AG04450 (cell line): ENCODE measurements around the gene MACF1. TPM values are rescaled to one million over a fixed set of nuclear protein-coding genes. Genes with fewer than 3 reads are reported as not detected.

Experiments
- CTCF ChIA-PET: fragments of 300-600, 350-600 bp; formaldehyde crosslinking; extraction: SDS; loops from one replicate; lab custom pipeline; 2022; ENCODE audit warnings: antibody characterized with exemption, inconsistent platforms; lab: Charles Lee
- POLR2A ChIA-PET: fragments of 350-600 bp; formaldehyde crosslinking; extraction: SDS; loops from one replicate; lab custom pipeline; 2021; ENCODE audit warnings: antibody characterized with exemption, inconsistent platforms; lab: Yijun Ruan, JAX
- DNase-seq: peaks from one replicate; pipeline ENCODE4 v3.0.0-alpha.2; 2011; ENCODE audit warnings: low read depth, low spot score
- H3K27ac ChIP-seq: one replicate; pipeline ENCODE4 v1.5.1; 2012; ENCODE audit warnings: low read depth, low read length, control low read depth
- H3K27me3 ChIP-seq: one replicate; pipeline ENCODE4 v1.6.0; 2012; ENCODE audit warnings: low read length; ENCODE audit not compliant: control insufficient read depth, insufficient read depth
- H3K4me3 ChIP-seq: 2 replicates; pipeline ENCODE4 v1.5.1; 2011; ENCODE audit warnings: mild to moderate bottlenecking, low read depth, low read length, control low read depth
- H3K9me3 ChIP-seq: 2 replicates; pipeline ENCODE4 v1.5.1; 2012; ENCODE audit warnings: low read length; ENCODE audit not compliant: control insufficient read depth, insufficient read depth
- CTCF ChIP-seq: IDR thresholded peaks from 2 replicates; pipeline ENCODE4 v1.5.1; 2011; ENCODE audit warnings: low read depth, low read length, control low read depth, inconsistent platforms
- polyA plus RNA-seq: library from polyadenylated mRNA; depleted of rRNA; stranded (reverse); fragments of >200 nt; gene quantifications from 2 replicates; pipeline ENCODE4 v1.2.3, GENCODE V29; 2011

Gene MACF1
- polyA plus RNA-seq, 1 experiment: 118 TPM

- no peak overlapping the region for H3K27ac ChIP-seq
- DNase-seq: no peak
- TF ChIP-seq CTCF: no peak
- peaks cover 13% of the 10 kb centered on the region for H3K27me3 ChIP-seq
- no peak overlapping the region for H3K4me3 ChIP-seq
- POLR2A ChIA-PET: no interaction called here
- CTCF ChIA-PET: interaction anchor here (0.5 to 2.8 kb wide), 3 partner anchors 19 to 51 kb away, joined by 5 to 7 read pairs (median 5); no protein-coding TSS in a partner anchor
- no peaks in the 10 kb centered on the region; the same call in 1 of the 2 replicates for H3K9me3 ChIP-seq
Measured at GRCh38 chr1:39488012-39488545, 283.6 kb downstream of the MACF1 start.

- DNase-seq: no peak
- no peak for TF ChIP-seq CTCF
- H3K4me3 ChIP-seq: no peak overlapping the region
- no peaks in the 10 kb centered on the region; the same call in 1 of the 2 replicates for H3K9me3 ChIP-seq
- ChIA-PET POLR2A (no interaction called here), CTCF (interaction anchor here (0.5 to 2.8 kb wide), 7 partner anchors 18 to 411 kb away, joined by 3 to 7 read pairs (median 4); no protein-coding TSS in a partner anchor)
- peak overlapping the region; percentile 31 for H3K27ac ChIP-seq
- peaks cover 16% of the 10 kb centered on the region for H3K27me3 ChIP-seq
Measured at GRCh38 chr1:39488793-39489566, 284.5 kb downstream of the MACF1 start.

GRCh38 chr1:39489567-39490239 lies 285.2 kb downstream of the MACF1 start:
- TF ChIP-seq CTCF: no peak
- no peak for DNase-seq
- H3K9me3 ChIP-seq: no peaks in the 10 kb centered on the region; the same call in 1 of the 2 replicates
- peaks cover 18% of the 10 kb centered on the region for H3K27me3 ChIP-seq
- CTCF ChIA-PET: interaction anchor here (0.5 to 2.8 kb wide), 6 partner anchors 49 to 412 kb away, joined by 3 to 7 read pairs (median 4); no protein-coding TSS in a partner anchor
- H3K27ac ChIP-seq: no peak overlapping the region
- POLR2A ChIA-PET: no interaction called here
- H3K4me3 ChIP-seq: no peak overlapping the region

GRCh38 chr1:39490596-39491145 lies 286.2 kb downstream of the MACF1 start:
- no peak for TF ChIP-seq CTCF
- no peak for DNase-seq
- Histone ChIP-seq H3K9me3 (no peaks in the 10 kb centered on the region; the same call in 1 of the 2 replicates), H3K27ac (no peak overlapping the region), H3K27me3 (peaks cover 18% of the 10 kb centered on the region), H3K4me3 (no peak overlapping the region)
- ChIA-PET POLR2A (no interaction called here), CTCF (interaction anchor here (2.8 kb wide), 1 partner anchor 48 kb away, joined by 7 read pairs; no protein-coding TSS in a partner anchor)
